Measurements from ENCODE around the gene NRIP1. TPM values are rescaled to one million over a fixed set of nuclear protein-coding genes. Genes with fewer than 3 reads are reported as not detected.

Gene NRIP1
- total RNA-seq, 1 donor from 2014 or later, result 81.1 TPM

DNA sequence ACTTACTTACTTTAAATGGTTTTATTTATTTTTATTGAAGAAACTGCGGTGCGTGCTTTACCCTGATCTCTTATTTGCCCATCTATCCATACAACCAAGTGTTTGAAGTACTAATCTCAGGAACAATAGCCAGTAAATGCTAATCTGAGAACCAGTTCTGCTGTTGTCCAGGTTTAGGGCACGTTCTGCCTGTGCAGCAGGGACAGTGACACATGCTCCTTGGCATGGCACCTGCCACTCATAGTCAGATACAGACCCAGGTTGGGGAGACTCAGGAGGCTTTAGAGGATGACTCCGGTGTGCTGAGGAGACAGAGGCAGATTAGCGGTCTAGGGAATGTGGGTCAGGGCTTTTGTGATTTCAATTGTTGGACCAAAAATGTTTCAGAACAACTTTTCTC lies 83.6 kb downstream of the NRIP1 start:
- DNase-seq (ENCODE audit: low read depth), result no peak
- no peak overlapping the region for H3K4me3 ChIP-seq (ENCODE audit: low read depth, low read length)
- TF ChIP-seq, protein P1, sequence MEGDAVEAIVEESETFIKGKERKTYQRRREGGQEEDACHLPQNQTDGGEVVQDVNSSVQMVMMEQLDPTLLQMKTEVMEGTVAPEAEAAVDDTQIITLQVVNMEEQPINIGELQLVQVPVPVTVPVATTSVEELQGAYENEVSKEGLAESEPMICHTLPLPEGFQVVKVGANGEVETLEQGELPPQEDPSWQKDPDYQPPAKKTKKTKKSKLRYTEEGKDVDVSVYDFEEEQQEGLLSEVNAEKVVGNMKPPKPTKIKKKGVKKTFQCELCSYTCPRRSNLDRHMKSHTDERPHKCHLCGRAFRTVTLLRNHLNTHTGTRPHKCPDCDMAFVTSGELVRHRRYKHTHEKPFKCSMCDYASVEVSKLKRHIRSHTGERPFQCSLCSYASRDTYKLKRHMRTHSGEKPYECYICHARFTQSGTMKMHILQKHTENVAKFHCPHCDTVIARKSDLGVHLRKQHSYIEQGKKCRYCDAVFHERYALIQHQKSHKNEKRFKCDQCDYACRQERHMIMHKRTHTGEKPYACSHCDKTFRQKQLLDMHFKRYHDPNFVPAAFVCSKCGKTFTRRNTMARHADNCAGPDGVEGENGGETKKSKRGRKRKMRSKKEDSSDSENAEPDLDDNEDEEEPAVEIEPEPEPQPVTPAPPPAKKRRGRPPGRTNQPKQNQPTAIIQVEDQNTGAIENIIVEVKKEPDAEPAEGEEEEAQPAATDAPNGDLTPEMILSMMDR (conservative IDR thresholded peaks at IDR 0.05; ENCODE audit: low read depth, low read length), result no peak

DNA sequence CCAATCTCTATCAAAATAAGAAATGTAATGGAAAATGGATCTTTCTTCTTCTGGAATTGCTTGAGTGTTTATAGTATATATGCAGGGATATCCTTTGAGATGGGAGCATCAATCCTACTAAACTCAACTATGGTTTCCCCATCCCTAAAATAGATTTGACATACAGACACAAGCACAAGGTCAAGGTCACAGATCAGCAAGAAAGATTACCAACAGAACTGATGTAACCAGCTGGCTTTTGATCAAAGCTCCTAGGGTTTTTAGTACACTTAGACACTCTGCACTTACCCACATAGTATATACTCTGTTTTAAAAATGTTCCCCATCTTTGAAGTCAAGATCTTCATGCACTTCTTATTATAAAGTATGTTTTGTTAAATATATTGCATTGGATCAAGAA lies 85.5 kb downstream of the NRIP1 start:
- no peak overlapping the region for H3K4me3 ChIP-seq (ENCODE audit: low read depth, low read length)
- DNase-seq (ENCODE audit: low read depth), result no peak
- TF ChIP-seq, protein P1 (conservative IDR thresholded peaks at IDR 0.05; ENCODE audit: low read depth, low read length), result no peak

DNA sequence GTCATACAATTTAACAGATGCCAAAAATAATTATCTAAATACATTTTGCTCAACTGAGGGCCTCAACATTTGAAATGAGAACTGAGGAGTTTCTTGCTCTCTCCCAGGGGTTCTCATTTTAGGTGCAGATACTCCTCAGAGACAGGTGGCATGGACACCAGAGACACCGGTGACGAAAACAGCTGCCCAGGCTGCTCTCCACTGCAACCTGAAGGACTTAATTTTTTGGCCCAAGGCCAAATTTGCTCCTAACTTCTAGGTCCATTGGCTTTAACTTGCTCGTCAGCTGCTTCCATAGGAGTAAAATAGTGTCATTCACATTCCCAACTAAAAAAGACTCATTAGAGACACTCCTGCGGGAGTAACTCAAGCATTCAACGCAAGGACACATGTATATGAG lies 87.0 kb downstream of the NRIP1 start:
- no peak overlapping the region for H3K4me3 ChIP-seq (ENCODE audit: low read depth, low read length)
- TF ChIP-seq, protein P1 (conservative IDR thresholded peaks at IDR 0.05; ENCODE audit: low read depth, low read length), result no peak
- no peak for DNase-seq (ENCODE audit: low read depth)

DNA sequence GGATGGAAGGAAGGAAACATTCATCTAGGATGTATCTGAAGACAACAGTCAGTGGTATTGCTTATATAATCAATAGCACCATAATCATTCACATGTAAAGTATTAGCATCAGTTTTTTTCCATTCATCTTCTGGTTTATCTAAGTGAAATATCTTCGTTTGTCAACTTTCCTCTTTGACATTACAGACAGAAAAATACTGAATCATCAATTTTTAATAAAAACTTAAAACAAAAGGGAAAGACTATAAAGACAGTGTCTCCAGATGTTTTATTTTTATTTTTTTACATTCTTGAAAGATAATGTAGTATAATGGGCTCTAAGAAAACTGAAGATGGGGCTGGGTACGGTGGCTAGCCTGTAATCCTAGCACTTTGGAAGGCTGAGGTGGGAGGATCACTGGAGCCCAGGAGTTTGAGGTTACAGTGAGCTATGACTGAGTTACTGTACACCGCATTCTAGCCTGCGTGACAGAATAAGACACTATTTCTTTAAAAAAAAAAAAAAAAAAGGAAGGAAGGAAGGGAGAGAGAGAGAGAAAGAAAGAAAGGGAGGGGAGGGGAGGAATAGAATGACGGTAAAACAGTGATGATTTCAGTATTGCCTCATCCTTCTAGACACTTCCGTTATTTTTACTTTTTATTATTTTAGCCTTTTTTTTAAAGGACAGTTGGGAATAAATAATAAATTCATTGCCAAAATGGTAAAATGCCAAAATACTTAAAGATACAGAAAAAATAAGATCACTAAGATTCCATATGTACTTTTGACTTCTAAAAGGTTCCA lies 89.5 kb downstream of the NRIP1 start:
- no peak for DNase-seq (ENCODE audit: low read depth)
- TF ChIP-seq, protein P1 (conservative IDR thresholded peaks at IDR 0.05; ENCODE audit: low read depth, low read length), result no peak
- H3K4me3 ChIP-seq (ENCODE audit: low read depth, low read length), result no peak overlapping the region

DNA sequence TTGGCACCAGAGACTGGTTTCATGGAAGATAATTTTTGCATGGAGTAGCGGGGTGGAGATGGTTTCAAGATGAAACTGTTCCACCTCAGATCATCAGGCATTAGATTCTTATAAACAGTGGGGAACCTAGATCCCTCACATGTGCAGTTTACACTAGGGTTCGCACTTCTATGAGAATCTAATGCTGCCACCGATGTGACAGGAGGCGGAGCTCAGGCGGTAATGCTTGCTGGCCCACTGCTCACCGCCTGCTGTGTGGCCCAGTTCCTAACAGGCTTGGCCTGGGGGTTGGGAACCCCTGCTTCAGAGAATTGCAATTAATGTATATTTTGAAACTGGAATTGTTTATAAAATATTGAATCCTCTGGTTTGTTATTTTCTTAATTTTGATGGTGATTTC lies 92.1 kb downstream of the NRIP1 start:
- no peak overlapping the region for H3K4me3 ChIP-seq (ENCODE audit: low read depth, low read length)
- no peak for DNase-seq (ENCODE audit: low read depth)
- TF ChIP-seq, protein P1 (conservative IDR thresholded peaks at IDR 0.05; ENCODE audit: low read depth, low read length), result no peak

DNA sequence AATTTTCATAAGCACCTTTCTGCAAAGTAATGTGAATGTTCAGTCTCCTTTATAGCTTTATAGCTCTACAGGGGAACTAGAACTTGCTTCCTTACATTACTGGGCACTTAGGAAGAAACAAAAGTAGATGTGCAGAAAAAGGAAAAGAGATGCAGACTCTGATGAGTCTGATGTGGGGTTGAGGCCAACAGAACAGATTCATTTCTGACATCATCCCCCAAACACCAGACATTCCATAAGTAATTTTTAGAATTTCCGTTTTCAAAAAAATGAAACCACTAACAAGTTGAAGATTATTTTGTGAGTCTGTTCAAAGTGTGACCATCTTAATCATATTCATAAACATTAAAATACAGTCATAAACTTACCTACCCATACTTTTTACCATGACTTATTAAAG lies 96.0 kb downstream of the NRIP1 start:
- TF ChIP-seq, protein P1 (conservative IDR thresholded peaks at IDR 0.05; ENCODE audit: low read depth, low read length), result no peak
- DNase-seq (ENCODE audit: low read depth), result no peak
- no peak overlapping the region for H3K4me3 ChIP-seq (ENCODE audit: low read depth, low read length)

DNA sequence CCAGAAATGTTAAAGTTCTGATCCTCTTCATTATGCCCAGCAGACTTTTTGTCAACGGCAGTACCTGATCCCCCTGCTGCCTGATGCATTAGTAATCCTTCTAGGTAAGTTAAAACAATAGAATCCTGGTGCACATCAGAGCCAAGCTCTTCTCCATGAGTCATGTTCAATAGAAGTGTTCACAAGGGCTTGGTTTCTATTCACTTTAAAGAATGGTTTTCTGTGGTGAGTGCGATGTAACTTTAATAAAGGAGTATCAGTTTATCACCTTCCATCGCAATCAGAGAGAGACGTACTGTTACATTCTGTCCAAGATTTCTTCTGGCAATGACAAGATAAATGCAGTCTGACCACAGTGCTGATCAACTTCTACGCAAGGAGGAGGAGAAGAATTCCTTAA lies 96.8 kb downstream of the NRIP1 start:
- H3K4me3 ChIP-seq (ENCODE audit: low read depth, low read length), result no peak overlapping the region
- TF ChIP-seq, protein P1 (conservative IDR thresholded peaks at IDR 0.05; ENCODE audit: low read depth, low read length), result no peak
- DNase-seq (ENCODE audit: low read depth), result no peak

Measured in epithelial cell of proximal tubule (primary cell).